Activated CD4-positive, alpha-beta T cell treated with anti-CD3 and anti-CD28 coated beads for 36 hours (primary cell): ENCODE results near the gene DIRAS1. TPM values are rescaled to one million over a fixed set of nuclear protein-coding genes. Genes with fewer than 3 reads are reported as not detected.
A peak's percentile ranks its signal among the peaks of the same experiment; 100 is the strongest.

Experiments
- ATAC-seq: fragments of 200-7000 bp; cut with Tn5 transposase; one replicate; pipeline ENCODE4 v1.10.0; 2021; ENCODE audit warnings: mild to moderate bottlenecking, moderate library complexity
- CTCF ChIA-PET: fragments of 350-600 bp; sonication (Branson Sonifier 250); formaldehyde crosslinking; loops from one replicate; lab custom pipeline; 2021; ENCODE audit warnings: antibody characterized with exemption; lab: Charles Lee
- POLR2A ChIA-PET: fragments of 350-600 bp; sonication (Branson Sonifier 250); formaldehyde crosslinking; loops from one replicate; lab custom pipeline; 2021; ENCODE audit warnings: antibody characterized with exemption, inconsistent platforms; lab: Charles Lee
- DNase-seq: peaks from one replicate; pipeline ENCODE4 v3.0.0-alpha.2; 2020
- H3K27ac Mint-ChIP-seq: one replicate; pipeline ENCODE4 v1.8.0; 2021; ENCODE audit warnings: mixed read lengths
- H3K27me3 Mint-ChIP-seq: one replicate; pipeline ENCODE4 v1.8.0; 2021; ENCODE audit warnings: mixed read lengths
- H3K36me3 Mint-ChIP-seq: one replicate; pipeline ENCODE4 v1.8.0; 2021; ENCODE audit warnings: low read depth, mixed read lengths
- H3K4me1 Mint-ChIP-seq: one replicate; pipeline ENCODE4 v1.8.0; 2021; ENCODE audit warnings: mixed read lengths
- H3K4me3 Mint-ChIP-seq: one replicate; pipeline ENCODE4 v1.8.0; 2021; ENCODE audit warnings: mild to moderate bottlenecking, moderate library complexity, mixed read lengths
- H3K9me3 Mint-ChIP-seq: one replicate; pipeline ENCODE4 v1.8.0; 2021; ENCODE audit warnings: low read depth, mixed read lengths
- intact Hi-C, 2 experiments: fragments of 100-400 bp; cut with DNase I in 1 of 2; cut with micrococcal nuclease in 1 of 2; formaldehyde crosslinking; loops; one replicate each; pipeline versions ENCODE4 v1.14.2 to v1.15.1; 2022 to 2024; cut with DNase I, micrococcal nuclease
- total RNA-seq, 2 experiments: library from RNA; stranded (reverse); gene quantifications; one replicate each; pipeline ENCODE4 v1.2.3, GENCODE V29; 2021

The DIRAS1 gene
- total RNA-seq, 2 experiments from 2014 or later: 0.21 to 0.33 TPM

DNA sequence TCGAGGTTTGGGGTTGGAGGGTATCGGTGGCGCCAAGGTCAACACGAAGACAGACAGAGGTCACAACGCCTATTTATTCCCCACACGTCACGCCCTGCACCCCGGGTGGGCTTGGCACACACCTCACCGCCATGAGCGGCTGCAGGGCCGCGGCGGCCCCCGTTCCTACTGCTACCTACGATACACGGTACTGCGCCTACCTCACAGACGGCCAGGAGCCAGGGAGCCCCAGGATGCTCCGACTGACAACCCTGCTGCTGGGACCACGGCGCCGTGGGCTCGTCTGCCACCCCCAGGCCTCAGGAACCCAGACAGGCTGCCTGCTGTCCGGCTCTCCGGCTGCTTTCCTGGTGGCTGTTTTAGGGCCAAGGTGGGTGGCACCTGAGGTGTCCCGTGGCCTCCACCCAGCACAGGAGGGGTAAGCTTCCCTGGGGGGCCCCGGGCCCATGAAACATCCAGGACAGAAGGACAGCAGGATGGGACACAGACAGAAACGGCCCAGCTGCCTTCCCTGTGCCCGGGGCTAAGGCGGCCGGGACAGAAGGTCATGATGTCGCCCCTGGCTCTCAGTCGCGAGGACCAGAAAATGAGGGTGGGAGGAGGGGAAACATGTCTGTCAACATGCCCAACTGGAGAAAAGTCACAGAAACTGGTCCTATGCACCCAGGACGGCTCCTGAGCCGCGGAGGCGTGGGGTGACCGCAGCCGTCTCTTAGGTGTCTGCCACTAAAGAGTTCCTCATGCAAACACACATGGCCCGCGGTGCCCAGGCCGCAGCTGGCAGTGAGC, 33.7 kb upstream of the DIRAS1 start:
- CTCF ChIA-PET: no interaction called here
- intact Hi-C loops: no loop called here
- DNase-seq (no peak), ATAC-seq (no peak)
- H3K27ac Mint-ChIP-seq: no peak overlapping the region
- H3K4me1 Mint-ChIP-seq: peaks cover 13% of the 10 kb centered on the region
- no peaks in the 10 kb centered on the region for H3K9me3 Mint-ChIP-seq
- no peaks in the 10 kb centered on the region for H3K27me3 Mint-ChIP-seq
- POLR2A ChIA-PET: no interaction called here
- H3K36me3 Mint-ChIP-seq: peaks cover 21% of the 10 kb centered on the region
- H3K4me3 Mint-ChIP-seq: no peak overlapping the region

DNA sequence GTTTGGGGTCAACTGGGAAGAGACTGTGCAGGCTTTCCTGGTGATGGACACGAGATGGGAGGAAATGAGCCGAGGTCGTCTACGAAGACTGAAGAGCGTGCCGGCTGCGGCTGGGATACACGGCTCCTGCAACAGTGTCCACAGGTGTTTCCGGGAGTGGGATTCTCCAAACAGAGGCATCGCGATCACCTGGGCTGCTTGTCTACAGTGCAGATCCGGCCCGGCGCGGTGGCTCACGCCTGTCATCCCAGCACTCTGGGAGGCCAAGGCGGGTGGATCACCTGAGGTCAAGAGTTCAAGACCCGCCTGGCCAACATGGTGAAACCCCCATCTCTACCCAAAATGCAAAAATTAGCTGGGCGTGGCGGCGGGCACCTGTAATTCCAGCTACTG, 30.3 kb upstream of the DIRAS1 start:
- Mint-ChIP-seq H3K36me3 (peaks cover 13% of the 10 kb centered on the region), H3K4me1 (peaks cover 9% of the 10 kb centered on the region), H3K27ac (no peak overlapping the region), H3K4me3 (no peak overlapping the region), H3K9me3 (no peaks in the 10 kb centered on the region), H3K27me3 (no peaks in the 10 kb centered on the region)
- DNase-seq: no peak
- ChIA-PET CTCF (interaction anchor here (1.1 to 2.7 kb wide), 2 partner anchors 103 to 111 kb away, joined by 4 to 12 read pairs; no protein-coding TSS in a partner anchor), POLR2A (no interaction called here)
- intact Hi-C loops: no loop called here
- ATAC-seq: no peak

DNA sequence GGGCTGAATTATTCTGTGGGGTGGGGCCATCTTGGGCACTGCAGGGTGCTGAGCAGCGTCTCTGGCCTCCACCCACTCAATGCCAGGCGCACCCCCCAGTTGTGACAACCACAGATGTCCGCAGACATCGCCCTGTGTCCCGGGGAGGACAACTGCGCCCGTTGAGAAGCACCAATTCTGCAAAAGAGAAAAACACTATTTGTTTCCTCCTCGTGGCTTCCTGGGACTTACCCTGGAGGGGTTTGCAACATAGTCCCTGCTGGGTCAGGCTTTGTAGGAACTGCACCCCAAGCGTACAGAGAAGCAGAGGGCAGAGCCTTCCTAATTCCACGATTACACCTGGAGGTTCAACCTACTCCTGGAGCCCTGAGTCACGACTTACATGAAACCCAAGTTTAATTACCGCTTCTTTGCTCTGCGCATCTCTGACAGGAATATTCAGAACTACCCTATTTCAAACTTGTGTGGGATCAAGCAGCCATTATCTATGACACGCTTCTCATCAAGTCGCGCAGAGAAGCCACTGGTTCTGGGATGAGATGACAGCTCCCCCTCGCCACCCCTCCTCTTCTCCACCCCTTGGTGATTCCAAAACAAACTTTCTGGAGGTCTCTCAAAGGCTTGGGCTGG, 29.8 kb upstream of the DIRAS1 start:
- DNase-seq (no peak), ATAC-seq (no peak)
- H3K27me3 Mint-ChIP-seq: no peaks in the 10 kb centered on the region
- no peaks in the 10 kb centered on the region for H3K9me3 Mint-ChIP-seq
- H3K4me3 Mint-ChIP-seq: no peak overlapping the region
- intact Hi-C loops: no loop called here
- H3K27ac Mint-ChIP-seq: no peak overlapping the region
- peaks cover 13% of the 10 kb centered on the region for H3K36me3 Mint-ChIP-seq
- POLR2A ChIA-PET: no interaction called here
- H3K4me1 Mint-ChIP-seq: peaks cover 9% of the 10 kb centered on the region
- CTCF ChIA-PET: interaction anchor here (0.9 to 3.6 kb wide), 5 partner anchors 9 to 107 kb away, joined by 3 to 39 read pairs (median 4); no protein-coding TSS in a partner anchor

DNA sequence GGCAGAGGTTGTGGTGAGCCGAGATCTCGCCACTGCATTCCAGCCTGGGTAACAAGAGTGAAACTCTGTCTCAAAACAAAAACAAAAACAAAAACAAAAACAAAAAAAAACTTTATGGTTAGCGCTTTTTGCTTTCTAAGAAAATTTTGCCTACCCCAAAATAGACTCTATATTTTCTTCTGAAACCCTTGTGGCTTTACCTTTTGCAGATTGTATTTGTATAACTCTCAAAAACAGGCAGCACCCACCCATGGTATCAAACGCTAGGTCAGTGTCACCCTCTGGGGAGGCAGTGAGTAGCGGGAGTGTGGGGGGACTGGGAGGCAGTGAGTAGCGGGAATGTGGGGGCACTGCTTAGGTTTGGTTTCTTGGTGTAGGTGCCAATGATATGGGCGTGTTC, 26.2 kb upstream of the DIRAS1 start:
- POLR2A ChIA-PET: no interaction called here
- H3K4me1 Mint-ChIP-seq: no peaks in the 10 kb centered on the region
- CTCF ChIA-PET: interaction anchor here (3.6 kb wide), 1 partner anchor 99 kb away, joined by 39 read pairs; no protein-coding TSS in a partner anchor
- no peaks in the 10 kb centered on the region for H3K9me3 Mint-ChIP-seq
- intact Hi-C loops: loop anchor here in 1 of 2 experiments (5.0 kb wide), 1 partner anchor 85 kb away; no protein-coding TSS in a partner anchor
- H3K27me3 Mint-ChIP-seq: peaks cover 8% of the 10 kb centered on the region
- ATAC-seq (no peak), DNase-seq (no peak)
- no peak overlapping the region for H3K27ac Mint-ChIP-seq
- H3K4me3 Mint-ChIP-seq: no peak overlapping the region
- H3K36me3 Mint-ChIP-seq: no peaks in the 10 kb centered on the region

DNA sequence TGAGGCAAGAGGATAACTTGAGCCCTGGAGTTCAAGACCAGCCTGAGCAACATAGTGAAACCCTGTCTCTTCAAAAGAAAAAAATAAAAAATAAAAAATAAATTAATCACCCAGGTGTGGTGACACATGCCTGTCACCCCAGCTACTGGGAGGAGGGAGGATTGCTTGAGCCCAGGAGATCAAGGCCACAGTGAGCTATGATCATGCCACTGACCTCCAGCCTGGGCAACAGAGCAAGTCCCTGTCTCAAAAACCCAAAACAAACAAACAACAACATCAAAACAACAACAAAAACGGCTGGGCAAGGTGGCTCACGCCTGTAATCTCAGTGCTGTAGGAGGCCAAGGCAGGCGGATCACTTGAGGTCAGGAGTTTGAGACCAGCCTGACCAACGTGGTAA, 22.9 kb upstream of the DIRAS1 start:
- ChIA-PET POLR2A (no interaction called here), CTCF (interaction anchor here (0.6 kb wide), 1 partner anchor 123 kb away, joined by 3 read pairs; no protein-coding TSS in a partner anchor)
- no peaks in the 10 kb centered on the region for H3K36me3 Mint-ChIP-seq
- no peak overlapping the region for H3K27ac Mint-ChIP-seq
- peaks cover 10% of the 10 kb centered on the region for H3K27me3 Mint-ChIP-seq
- peaks cover 6% of the 10 kb centered on the region for H3K4me1 Mint-ChIP-seq
- ATAC-seq: no peak
- H3K4me3 Mint-ChIP-seq: no peak overlapping the region
- DNase-seq: no peak
- H3K9me3 Mint-ChIP-seq: no peaks in the 10 kb centered on the region
- intact Hi-C loops: no loop called here

- peaks cover 14% of the 10 kb centered on the region for H3K4me1 Mint-ChIP-seq
These were observed 21.9 kb upstream of the DIRAS1 start for GRCh38 chr19:2743099-2743498.

DNA sequence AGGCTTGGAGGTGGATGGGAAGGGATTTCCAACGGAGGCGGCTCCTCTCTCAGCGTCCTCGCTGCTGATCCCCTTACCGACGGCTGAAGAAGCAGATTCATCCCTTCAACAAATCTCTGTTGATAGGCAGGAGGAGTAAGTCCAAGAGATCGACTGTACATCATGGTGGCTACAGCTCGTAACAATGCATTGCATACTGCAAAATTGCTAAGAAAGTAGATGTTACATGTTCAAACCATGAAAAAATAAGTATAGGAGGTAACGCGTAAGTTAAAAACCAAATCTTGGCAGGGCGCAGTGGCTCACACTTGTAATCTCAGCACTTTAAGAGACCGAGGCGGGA, 19.1 kb upstream of the DIRAS1 start:
- H3K9me3 Mint-ChIP-seq: no peaks in the 10 kb centered on the region
- intact Hi-C loops: loop anchor here in 1 of 2 experiments (1.0 kb wide), 9 partner anchors 38 to 644 kb away; partner anchors contain the start of genes GNG7, IZUMO4, MOB3A and NCLN
- no peak overlapping the region for H3K27ac Mint-ChIP-seq
- ChIA-PET CTCF (interaction anchor here (0.9 to 2.2 kb wide), 3 partner anchors 9 to 210 kb away, joined by 5 to 18 read pairs (median 9); no protein-coding TSS in a partner anchor), POLR2A (no interaction called here)
- H3K36me3 Mint-ChIP-seq: peaks cover 20% of the 10 kb centered on the region
- peaks cover 8% of the 10 kb centered on the region for H3K27me3 Mint-ChIP-seq
- H3K4me1 Mint-ChIP-seq: peaks cover 14% of the 10 kb centered on the region
- peak overlapping the region; percentile 95 for H3K4me3 Mint-ChIP-seq
- no peak for ATAC-seq
- no peak for DNase-seq

More at GRCh38 chr19:2743099-2743498, 21.9 kb upstream of the DIRAS1 start:
- no peaks in the 10 kb centered on the region for H3K9me3 Mint-ChIP-seq
- peaks cover 3% of the 10 kb centered on the region for H3K36me3 Mint-ChIP-seq
- ATAC-seq (no peak), DNase-seq (no peak)
- ChIA-PET POLR2A (no interaction called here), CTCF (interaction anchor here (0.6 to 0.7 kb wide), 2 partner anchors 95 to 1174 kb away, joined by 3 read pairs; no protein-coding TSS in a partner anchor)
- peaks cover 10% of the 10 kb centered on the region for H3K27me3 Mint-ChIP-seq
- H3K27ac Mint-ChIP-seq: no peak overlapping the region
- no peak overlapping the region for H3K4me3 Mint-ChIP-seq
- intact Hi-C loops: no loop called here

DNA sequence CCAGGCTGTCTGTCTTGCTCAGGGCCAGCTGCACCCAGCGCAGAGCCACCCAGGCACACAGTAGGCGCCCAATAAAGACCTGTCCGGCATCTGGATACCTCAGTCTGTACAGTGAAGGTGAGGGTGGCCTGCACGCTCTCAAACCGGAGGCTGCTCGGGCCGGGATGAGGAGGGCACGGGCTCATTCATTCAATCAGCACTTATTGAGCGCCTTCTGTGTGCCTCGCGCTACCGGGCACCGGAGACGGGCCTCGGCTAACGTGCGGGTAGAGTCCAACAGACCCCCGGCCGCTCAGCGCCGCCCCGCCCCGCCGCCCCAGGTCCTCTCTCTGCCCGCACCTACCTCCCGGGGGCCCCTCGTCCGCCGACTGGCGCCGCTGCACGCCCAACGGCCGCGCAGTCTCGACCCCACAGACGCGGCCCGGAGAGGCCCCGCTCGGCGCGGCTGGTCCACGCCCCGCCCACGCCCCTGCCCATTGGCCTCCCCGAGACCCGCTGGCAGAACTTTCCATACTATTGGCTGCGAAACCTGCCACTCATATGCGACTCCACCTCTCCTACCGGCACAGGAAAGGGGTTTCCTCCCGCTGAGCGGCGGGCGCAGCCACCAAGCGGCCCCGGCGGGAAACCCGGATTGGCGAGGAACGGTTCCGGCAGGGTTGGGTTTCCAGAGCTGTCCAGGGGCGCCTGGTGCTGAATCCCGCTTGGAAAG, 18.6 kb upstream of the DIRAS1 start, which contains the start of gene SLC39A3:
Gene SLC39A3 (minus strand): TSS at position 416 of the 712 bp plus-strand sequence. CDS start 2,760 bp downstream, outside the sequence.
- peaks cover 8% of the 10 kb centered on the region for H3K27me3 Mint-ChIP-seq

GRCh38 chr19:2736550-2737190, 15.5 kb upstream of the DIRAS1 start:
- Mint-ChIP-seq H3K9me3 (no peaks in the 10 kb centered on the region), H3K4me1 (peaks cover 14% of the 10 kb centered on the region), H3K27me3 (peaks cover 1% of the 10 kb centered on the region), H3K27ac (no peak overlapping the region), H3K4me3 (no peak overlapping the region), H3K36me3 (peaks cover 27% of the 10 kb centered on the region)
- POLR2A ChIA-PET: no interaction called here
- intact Hi-C loops: loop anchor here in 1 of 2 experiments (5.0 kb wide), 1 partner anchor 499 kb away; the partner anchor contains the start of genes PLEKHJ1 and SF3A2
- DNase-seq: no peak
- no peak for ATAC-seq
- CTCF ChIA-PET: interaction anchor here (0.6 to 0.8 kb wide), 3 partner anchors 11 to 97 kb away, joined by 3 to 5 read pairs (median 3); no protein-coding TSS in a partner anchor

More for the DNA sequence above, 18.6 kb upstream of the DIRAS1 start, which contains the start of gene SLC39A3:
- H3K9me3 Mint-ChIP-seq: no peaks in the 10 kb centered on the region
- peaks cover 14% of the 10 kb centered on the region for H3K4me1 Mint-ChIP-seq
- H3K4me3 Mint-ChIP-seq: peak within 1 kb of the TSS; percentile 95
- DNase-seq (peak; percentile 99), ATAC-seq (peak; percentile 100)
- peaks cover 23% of the 10 kb centered on the region for H3K36me3 Mint-ChIP-seq
- ChIA-PET POLR2A (interaction anchor here (0.7 kb wide), 1 partner anchor 263 kb away, joined by 5 read pairs; no protein-coding TSS in a partner anchor), CTCF (interaction anchor here (0.9 to 2.2 kb wide), 3 partner anchors 9 to 211 kb away, joined by 5 to 18 read pairs (median 9); no protein-coding TSS in a partner anchor)
- intact Hi-C loops: loop anchor here in 1 of 2 experiments (1.0 to 5.0 kb wide), 10 partner anchors 37 to 643 kb away; partner anchors contain the start of genes GNG7, IZUMO4, MOB3A and NCLN
- H3K27ac Mint-ChIP-seq: peak within 1 kb of the TSS; percentile 70

DNA sequence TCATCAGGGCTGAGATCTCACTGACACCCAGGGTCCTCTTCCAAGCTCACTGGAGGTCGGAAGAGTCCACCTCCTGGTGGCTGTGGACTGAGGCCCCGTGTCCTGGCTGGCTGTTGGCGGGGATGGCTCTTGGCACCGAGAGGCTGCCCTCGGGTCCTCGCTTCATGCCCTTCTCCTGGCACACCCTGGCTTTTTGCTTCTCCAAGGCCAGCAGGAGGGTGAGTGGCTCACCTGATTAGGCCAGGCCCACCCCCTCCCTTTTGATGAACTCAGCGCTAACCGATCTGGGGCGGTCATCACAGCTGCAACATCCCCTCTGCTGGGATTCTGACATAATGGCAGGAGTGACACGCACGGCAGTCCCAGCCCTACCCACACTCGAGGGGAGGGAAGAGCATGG, 14.2 kb upstream of the DIRAS1 start:
- ChIA-PET POLR2A (interaction anchor here (0.6 kb wide), 2 partner anchors 87 to 158 kb away, joined by 5 to 10 read pairs; no protein-coding TSS in a partner anchor), CTCF (interaction anchor here (1.2 to 1.9 kb wide), 2 partner anchors 45 to 87 kb away, joined by 3 to 4 read pairs; no protein-coding TSS in a partner anchor)
- Mint-ChIP-seq H3K27me3 (peaks cover 1% of the 10 kb centered on the region), H3K36me3 (peaks cover 27% of the 10 kb centered on the region), H3K27ac (no peak overlapping the region), H3K4me3 (no peak overlapping the region), H3K4me1 (peaks cover 14% of the 10 kb centered on the region), H3K9me3 (no peaks in the 10 kb centered on the region)
- ATAC-seq (no peak), DNase-seq (no peak)
- intact Hi-C loops: loop anchor here in 1 of 2 experiments (5.0 kb wide), 1 partner anchor 498 kb away; the partner anchor contains the start of genes PLEKHJ1 and SF3A2
